Left lung (tissue), 10 donors: ENCODE results near the gene HOXD13. TPM values are rescaled to one million over a fixed set of nuclear protein-coding genes. Genes with fewer than 3 reads are reported as not detected.

Experiments used
- ATAC-seq: fragments of 200-7000 bp; cut with Tn5 transposase; one replicate; pipeline ENCODE4 v1.9.1; 2020; ENCODE audit warnings: moderate library complexity
- DNase-seq, 4 donors: peaks; one replicate each; pipeline ENCODE4 v3.0.0-alpha.2; 2013 to 2020
- H3K27ac ChIP-seq, 2 donors: fragments of 200-600 bp; sonication (generic) in 1 of 2; one replicate each; pipeline versions ENCODE4 v1.5.0 to v1.8.0; 2020 to 2021
- H3K27me3 ChIP-seq, 2 donors: fragments of 200-600 bp; sonication (generic) in 1 of 2; one replicate each; pipeline versions ENCODE4 v1.5.0 to v1.8.0; 2020 to 2021
- H3K36me3 ChIP-seq, 2 donors: fragments of 200-600 bp; sonication (generic) in 1 of 2; one replicate each; pipeline versions ENCODE4 v1.5.0 to v1.8.0; 2020 to 2021
- H3K4me1 ChIP-seq, 2 donors: fragments of 200-600 bp; one replicate each; pipeline ENCODE4 v1.8.0; 2021
- H3K4me3 ChIP-seq, 2 donors: fragments of 200-600 bp; sonication (generic) in 1 of 2; one replicate each; pipeline versions ENCODE4 v1.5.0 to v1.8.0; 2020 to 2021; ENCODE audit warnings: mild to moderate bottlenecking in 1 of 2
- H3K9me3 ChIP-seq, 2 donors: fragments of 200-600 bp; sonication (generic) in 1 of 2; one replicate each; pipeline versions ENCODE4 v1.5.0 to v1.8.0; 2020 to 2021
- intact Hi-C, 2 donors: fragments of 100-400 bp; cut with DNase I; formaldehyde crosslinking; loops; one replicate each; pipeline versions ENCODE4 v1.11.2 to v1.14.2; 2022
- polyA plus RNA-seq, 6 donors: library from polyadenylated mRNA; unstranded; fragments of 120-200 nt; gene quantifications; one replicate each; pipeline ENCODE4 v1.2.1, GENCODE V29; 2013; ENCODE audit not compliant: insufficient read length in 6 of 6
- total RNA-seq, 2 donors: library from RNA; stranded (reverse); fragmentation: NEBNext Ultra II Directional; extraction: Animal tissue kit (Norgen Biotek cat#: 25700); gene quantifications; one replicate each; pipeline ENCODE4 v1.2.1, GENCODE V29; 2021
- TF ChIP-seq, protein P1 (sequence below), 2 donors: fragments of 200-600 bp; sonication (generic) in 1 of 2; IDR thresholded peaks; one replicate each; pipeline versions ENCODE4 v1.5.0 to v1.8.0; 2021; ENCODE audit warnings: antibody characterized with exemption in 2 of 2
- donor health status: DM: no; HTN: yes; CAD: no.
- donor health status: DM: no; HTN: no; CAD: no.

Gene HOXD13
- total and polyA plus RNA-seq, 8 donors = not detected

DNA sequence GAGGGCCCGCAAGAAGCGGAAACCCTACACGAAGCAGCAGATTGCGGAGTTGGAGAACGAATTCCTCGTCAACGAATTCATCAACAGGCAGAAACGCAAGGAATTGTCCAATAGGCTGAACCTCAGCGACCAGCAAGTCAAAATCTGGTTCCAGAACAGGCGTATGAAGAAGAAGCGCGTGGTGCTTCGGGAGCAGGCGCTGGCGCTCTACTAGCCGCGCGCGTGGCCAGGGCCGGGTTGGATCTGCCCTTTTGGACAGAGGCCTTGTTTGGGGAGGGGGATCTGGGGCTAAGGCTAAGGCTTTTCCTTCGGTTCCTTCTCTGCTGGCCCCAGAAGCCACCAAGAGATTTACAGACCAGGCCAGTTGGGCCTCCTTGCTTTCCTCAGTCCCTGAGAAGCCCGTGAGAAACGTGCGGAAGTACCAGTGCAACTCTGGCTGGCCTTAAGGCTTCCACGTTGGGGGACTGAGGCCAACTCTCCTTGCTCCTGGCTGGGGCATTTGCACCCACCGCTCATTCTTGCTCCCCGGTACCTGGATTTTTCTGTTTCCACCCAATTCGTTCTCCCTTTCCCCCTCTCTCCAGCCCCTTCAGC lies 8.1 kb downstream of the HOXD13 start:
- H3K4me1 ChIP-seq = peaks cover 3 to 27% of the 10 kb centered on the region in 2 donors
- no peak overlapping the region for H3K27ac ChIP-seq
- no peak overlapping the region for H3K4me3 ChIP-seq
- H3K9me3 ChIP-seq = no peaks in the 10 kb centered on the region
- TF ChIP-seq, protein P1, sequence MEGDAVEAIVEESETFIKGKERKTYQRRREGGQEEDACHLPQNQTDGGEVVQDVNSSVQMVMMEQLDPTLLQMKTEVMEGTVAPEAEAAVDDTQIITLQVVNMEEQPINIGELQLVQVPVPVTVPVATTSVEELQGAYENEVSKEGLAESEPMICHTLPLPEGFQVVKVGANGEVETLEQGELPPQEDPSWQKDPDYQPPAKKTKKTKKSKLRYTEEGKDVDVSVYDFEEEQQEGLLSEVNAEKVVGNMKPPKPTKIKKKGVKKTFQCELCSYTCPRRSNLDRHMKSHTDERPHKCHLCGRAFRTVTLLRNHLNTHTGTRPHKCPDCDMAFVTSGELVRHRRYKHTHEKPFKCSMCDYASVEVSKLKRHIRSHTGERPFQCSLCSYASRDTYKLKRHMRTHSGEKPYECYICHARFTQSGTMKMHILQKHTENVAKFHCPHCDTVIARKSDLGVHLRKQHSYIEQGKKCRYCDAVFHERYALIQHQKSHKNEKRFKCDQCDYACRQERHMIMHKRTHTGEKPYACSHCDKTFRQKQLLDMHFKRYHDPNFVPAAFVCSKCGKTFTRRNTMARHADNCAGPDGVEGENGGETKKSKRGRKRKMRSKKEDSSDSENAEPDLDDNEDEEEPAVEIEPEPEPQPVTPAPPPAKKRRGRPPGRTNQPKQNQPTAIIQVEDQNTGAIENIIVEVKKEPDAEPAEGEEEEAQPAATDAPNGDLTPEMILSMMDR (IDR thresholded peaks at IDR 0.05) = no peak
- ATAC-seq = no peak
- H3K36me3 ChIP-seq = no peaks in the 10 kb centered on the region
- intact Hi-C loops = no loop called here
- no peak for DNase-seq
- H3K27me3 ChIP-seq = peaks cover 99 to 100% of the 10 kb centered on the region in 2 donors

DNA sequence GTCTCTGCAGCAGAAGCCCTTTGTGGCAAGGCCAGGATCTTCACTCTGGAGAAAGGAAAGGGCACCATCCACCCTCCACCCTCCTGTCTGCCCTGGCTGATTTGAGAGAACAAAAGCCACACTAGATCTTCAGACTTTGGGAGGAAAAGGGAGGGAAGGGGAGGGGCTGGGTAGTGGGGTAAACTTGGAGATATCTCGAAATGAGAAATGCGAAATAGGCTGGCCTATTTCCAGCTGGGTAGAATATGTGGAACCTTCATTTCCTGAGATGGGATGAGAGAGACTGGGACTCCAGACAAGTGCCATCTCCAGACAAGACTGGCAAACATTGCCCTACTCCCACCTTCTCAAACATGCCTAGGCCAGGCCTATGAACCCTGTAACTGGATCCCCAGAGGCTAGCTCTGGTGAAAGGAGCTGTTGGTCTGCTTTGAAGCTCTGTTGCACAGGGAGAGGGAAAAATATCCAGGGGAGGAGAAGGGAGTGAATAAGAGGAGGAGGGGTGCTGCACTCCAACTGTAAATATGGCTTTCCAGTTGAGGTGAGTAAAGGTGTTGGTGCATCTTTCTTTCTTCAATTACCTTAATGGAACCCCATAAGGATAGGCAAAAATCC lies 8.8 kb downstream of the HOXD13 start:
- H3K36me3 ChIP-seq = no peaks in the 10 kb centered on the region
- H3K4me1 ChIP-seq = peaks cover 3 to 28% of the 10 kb centered on the region in 2 donors
- no peaks in the 10 kb centered on the region for H3K9me3 ChIP-seq
- intact Hi-C loops = no loop called here
- ATAC-seq (no peak), DNase-seq (no peak)
- H3K27me3 ChIP-seq = peaks cover 99 to 100% of the 10 kb centered on the region in 2 donors
- TF ChIP-seq, protein P1 (IDR thresholded peaks at IDR 0.05) = no peak
- H3K27ac ChIP-seq = no peak overlapping the region
- no peak overlapping the region for H3K4me3 ChIP-seq

DNA sequence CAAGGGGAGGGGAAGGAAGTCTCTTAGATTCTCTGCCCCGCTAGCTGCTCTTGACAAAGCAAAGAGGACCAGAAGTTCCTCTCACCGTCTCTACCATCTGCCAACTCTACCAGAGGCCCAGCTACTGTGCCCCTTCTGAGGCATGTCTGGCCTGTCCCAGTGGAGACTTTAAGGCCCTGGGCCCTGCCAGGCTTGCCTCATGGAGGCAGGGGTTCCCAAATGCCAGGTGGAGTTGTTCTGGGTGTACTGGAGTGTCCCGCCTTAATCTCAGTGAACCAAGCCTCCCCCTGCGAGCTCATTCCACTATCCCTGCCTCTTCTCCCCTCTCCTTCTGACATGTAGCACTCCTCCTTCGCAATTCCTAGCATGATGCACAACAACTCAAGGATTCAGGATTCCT lies 9.3 kb downstream of the HOXD13 start:
- DNase-seq (no peak), ATAC-seq (no peak)
- TF ChIP-seq, protein P1 (IDR thresholded peaks at IDR 0.05) = no peak
- no peaks in the 10 kb centered on the region for H3K9me3 ChIP-seq
- intact Hi-C loops = no loop called here
- H3K36me3 ChIP-seq = no peaks in the 10 kb centered on the region
- peaks cover 99 to 100% of the 10 kb centered on the region in 2 donors for H3K27me3 ChIP-seq
- no peak overlapping the region for H3K27ac ChIP-seq
- no peak overlapping the region for H3K4me3 ChIP-seq
- peaks cover 3 to 29% of the 10 kb centered on the region in 2 donors for H3K4me1 ChIP-seq

DNA sequence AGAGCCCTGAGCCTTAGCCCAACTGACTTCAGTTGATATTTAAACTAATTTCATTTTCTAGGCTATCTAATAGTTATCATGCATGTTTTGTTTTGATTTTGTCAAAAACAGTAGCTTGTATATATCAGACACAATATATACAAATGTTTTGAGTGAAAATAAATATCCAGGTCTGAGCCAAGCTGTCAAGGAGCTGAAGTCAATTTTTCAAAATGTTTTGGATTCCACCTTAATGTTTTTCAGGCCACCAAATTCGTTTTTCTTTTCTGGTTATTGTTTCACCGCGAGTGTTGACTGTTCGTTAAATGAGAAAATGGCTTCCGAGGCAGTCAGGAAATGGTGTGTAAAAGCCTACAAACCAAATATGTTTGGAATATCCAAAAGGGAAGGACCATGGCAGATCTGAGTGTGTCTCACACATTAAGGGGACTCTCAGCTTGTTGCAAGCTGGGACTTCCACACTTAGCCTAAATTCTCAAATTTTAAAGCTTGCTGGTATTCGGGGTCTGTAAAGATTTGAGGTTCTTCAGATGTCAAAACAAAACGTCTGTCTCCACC lies 9.9 kb downstream of the HOXD13 start:
- intact Hi-C loops = no loop called here
- Histone ChIP-seq H3K27me3 (peaks cover 99 to 100% of the 10 kb centered on the region in 2 donors), H3K4me1 (peaks cover under 1 to 28% of the 10 kb centered on the region in 2 donors), H3K4me3 (no peak overlapping the region), H3K9me3 (no peaks in the 10 kb centered on the region), H3K36me3 (no peaks in the 10 kb centered on the region), H3K27ac (no peak overlapping the region)
- TF ChIP-seq, protein P1 (IDR thresholded peaks at IDR 0.05) = no peak
- DNase-seq (no peak), ATAC-seq (no peak)

DNA sequence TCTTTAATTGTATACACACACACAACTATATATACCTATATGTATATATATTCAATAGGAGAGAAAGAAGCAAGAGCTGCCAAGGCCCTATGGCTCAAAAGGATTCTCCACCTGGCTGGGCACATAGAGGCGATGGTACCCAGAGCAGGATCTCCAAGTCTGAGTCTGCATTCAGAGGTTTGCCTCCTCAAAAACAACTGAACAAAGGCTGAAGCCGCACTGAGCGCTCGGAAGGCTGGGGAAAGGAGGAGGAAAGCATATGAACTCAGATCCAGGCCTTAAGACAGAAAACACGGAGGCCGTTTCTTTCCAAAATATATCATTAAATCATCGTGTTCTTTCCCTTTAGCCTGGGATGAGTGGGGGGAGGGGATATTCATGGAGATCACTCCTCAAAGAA lies 10.7 kb downstream of the HOXD13 start:
- intact Hi-C loops = no loop called here
- Histone ChIP-seq H3K4me1 (peaks cover 0 to 21% of the 10 kb centered on the region in 2 donors), H3K4me3 (no peak overlapping the region), H3K36me3 (no peaks in the 10 kb centered on the region), H3K27ac (no peak overlapping the region), H3K27me3 (peaks cover 98 to 100% of the 10 kb centered on the region in 2 donors), H3K9me3 (no peaks in the 10 kb centered on the region)
- TF ChIP-seq, protein P1 (IDR thresholded peaks at IDR 0.05) = no peak
- ATAC-seq (no peak), DNase-seq (no peak)
